RWPE2 (cell line): ENCODE results near the gene ZFAND3.

Source experiments
- ATAC-seq: fragments of 200-7000 bp; cut with Tn5 transposase; 3 replicates; pipeline ENCODE4 v1.9.1; 2021; ENCODE audit warnings: low read depth
- DNase-seq: peaks from one replicate; pipeline ENCODE4 v3.0.0-alpha.2; 2020; ENCODE audit warnings: low spot score
- H3K27ac ChIP-seq: fragments of 450-650 bp; 2 replicates; pipeline ENCODE4 v1.5.1; 2017; ENCODE audit warnings: mild to moderate bottlenecking; ENCODE audit not compliant: poor library complexity, severe bottlenecking
- H3K27me3 ChIP-seq: fragments of 250-450 bp; sonication (Bioruptor Pico); 2 replicates; pipeline ENCODE4 v1.5.1; 2021; ENCODE audit warnings: mild to moderate bottlenecking, moderate library complexity; ENCODE audit not compliant: insufficient read depth, poor library complexity, severe bottlenecking
- H3K36me3 ChIP-seq: fragments of 250-450 bp; sonication (Bioruptor Pico); 2 replicates; pipeline ENCODE4 v1.5.1; 2020; ENCODE audit warnings: low read depth, mild to moderate bottlenecking, moderate library complexity
- H3K4me1 ChIP-seq: fragments of 250-450 bp; sonication (Bioruptor Pico); 2 replicates; pipeline ENCODE4 v1.5.1; 2021; ENCODE audit warnings: mild to moderate bottlenecking, moderate library complexity; ENCODE audit not compliant: insufficient read depth, poor library complexity, severe bottlenecking
- H3K4me3 ChIP-seq: fragments of 250-450 bp; sonication (Bioruptor Pico); 2 replicates; pipeline ENCODE4 v1.5.1; 2021; ENCODE audit warnings: mild to moderate bottlenecking, moderate library complexity; ENCODE audit not compliant: severe bottlenecking
- H3K9me3 ChIP-seq: fragments of 250-450 bp; sonication (Bioruptor Pico); 2 replicates; pipeline ENCODE4 v1.5.1; 2021; ENCODE audit warnings: mild to moderate bottlenecking, moderate library complexity; ENCODE audit not compliant: severe bottlenecking
- TF ChIP-seq, protein P1 (sequence below): fragments of 450-650 bp; IDR thresholded peaks from one replicate; pipeline ENCODE4 v1.5.1; 2017; ENCODE audit warnings: mild to moderate bottlenecking, moderate library complexity; ENCODE audit not compliant: poor library complexity, severe bottlenecking

The ZFAND3 gene

DNA sequence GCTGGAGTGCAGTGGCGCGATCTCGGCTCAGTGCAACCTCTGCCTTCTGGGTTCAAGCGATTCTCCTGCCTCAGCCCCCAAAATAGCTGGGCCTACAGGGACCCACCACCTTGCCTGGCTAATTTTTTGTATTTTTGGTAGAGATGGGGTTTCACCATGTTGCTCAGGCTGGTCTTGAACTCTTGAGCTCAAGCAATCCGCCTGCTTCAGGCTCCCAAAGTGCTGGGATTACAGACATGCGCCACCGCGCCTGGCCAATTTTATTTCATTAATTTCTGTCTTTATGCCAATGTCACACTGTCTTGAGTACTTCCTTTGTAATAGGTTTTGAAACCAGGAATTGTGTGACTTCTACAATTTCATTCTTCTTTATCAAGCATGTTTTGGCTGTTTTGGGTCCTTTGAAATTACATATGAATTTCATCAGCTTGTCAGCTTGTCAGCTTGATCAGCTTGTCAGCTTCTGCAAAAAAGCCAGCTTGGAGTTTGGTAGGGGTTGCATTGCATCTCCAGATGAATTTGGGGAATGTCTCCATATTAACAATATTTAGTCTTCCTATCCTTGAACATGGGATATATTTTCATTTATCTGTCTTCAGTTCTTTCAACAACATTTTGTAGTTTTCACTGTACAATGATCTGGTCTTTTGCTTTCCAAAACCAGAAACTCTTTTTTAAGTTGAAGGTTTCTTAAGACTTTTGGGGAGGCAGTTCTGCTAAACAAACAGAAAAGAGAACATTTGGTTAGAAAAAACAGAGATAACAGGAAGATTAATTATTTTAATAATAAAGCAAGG lies 20.8 kb downstream of the ZFAND3 start:
- Histone ChIP-seq H3K36me3 (peaks cover 15% of the 10 kb centered on the region; the same call in 1 of the 2 replicates), H3K4me3 (no peak overlapping the region), H3K9me3 (no peaks in the 10 kb centered on the region), H3K4me1 (peaks cover 5% of the 10 kb centered on the region), H3K27me3 (no peaks in the 10 kb centered on the region), H3K27ac (no peak overlapping the region)
- ATAC-seq (no peak), DNase-seq (no peak)
- TF ChIP-seq, protein P1, sequence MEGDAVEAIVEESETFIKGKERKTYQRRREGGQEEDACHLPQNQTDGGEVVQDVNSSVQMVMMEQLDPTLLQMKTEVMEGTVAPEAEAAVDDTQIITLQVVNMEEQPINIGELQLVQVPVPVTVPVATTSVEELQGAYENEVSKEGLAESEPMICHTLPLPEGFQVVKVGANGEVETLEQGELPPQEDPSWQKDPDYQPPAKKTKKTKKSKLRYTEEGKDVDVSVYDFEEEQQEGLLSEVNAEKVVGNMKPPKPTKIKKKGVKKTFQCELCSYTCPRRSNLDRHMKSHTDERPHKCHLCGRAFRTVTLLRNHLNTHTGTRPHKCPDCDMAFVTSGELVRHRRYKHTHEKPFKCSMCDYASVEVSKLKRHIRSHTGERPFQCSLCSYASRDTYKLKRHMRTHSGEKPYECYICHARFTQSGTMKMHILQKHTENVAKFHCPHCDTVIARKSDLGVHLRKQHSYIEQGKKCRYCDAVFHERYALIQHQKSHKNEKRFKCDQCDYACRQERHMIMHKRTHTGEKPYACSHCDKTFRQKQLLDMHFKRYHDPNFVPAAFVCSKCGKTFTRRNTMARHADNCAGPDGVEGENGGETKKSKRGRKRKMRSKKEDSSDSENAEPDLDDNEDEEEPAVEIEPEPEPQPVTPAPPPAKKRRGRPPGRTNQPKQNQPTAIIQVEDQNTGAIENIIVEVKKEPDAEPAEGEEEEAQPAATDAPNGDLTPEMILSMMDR: no peak

GRCh38 chr6:37840940-37841300 lies 21.4 kb downstream of the ZFAND3 start:
- Histone ChIP-seq H3K9me3 (no peaks in the 10 kb centered on the region), H3K4me1 (peaks cover 11% of the 10 kb centered on the region), H3K36me3 (peaks cover 15% of the 10 kb centered on the region; the same call in 1 of the 2 replicates), H3K4me3 (no peak overlapping the region), H3K27me3 (no peaks in the 10 kb centered on the region), H3K27ac (no peak overlapping the region)
- DNase-seq: no peak
- ATAC-seq: no peak
- TF ChIP-seq, protein P1: no peak

DNA sequence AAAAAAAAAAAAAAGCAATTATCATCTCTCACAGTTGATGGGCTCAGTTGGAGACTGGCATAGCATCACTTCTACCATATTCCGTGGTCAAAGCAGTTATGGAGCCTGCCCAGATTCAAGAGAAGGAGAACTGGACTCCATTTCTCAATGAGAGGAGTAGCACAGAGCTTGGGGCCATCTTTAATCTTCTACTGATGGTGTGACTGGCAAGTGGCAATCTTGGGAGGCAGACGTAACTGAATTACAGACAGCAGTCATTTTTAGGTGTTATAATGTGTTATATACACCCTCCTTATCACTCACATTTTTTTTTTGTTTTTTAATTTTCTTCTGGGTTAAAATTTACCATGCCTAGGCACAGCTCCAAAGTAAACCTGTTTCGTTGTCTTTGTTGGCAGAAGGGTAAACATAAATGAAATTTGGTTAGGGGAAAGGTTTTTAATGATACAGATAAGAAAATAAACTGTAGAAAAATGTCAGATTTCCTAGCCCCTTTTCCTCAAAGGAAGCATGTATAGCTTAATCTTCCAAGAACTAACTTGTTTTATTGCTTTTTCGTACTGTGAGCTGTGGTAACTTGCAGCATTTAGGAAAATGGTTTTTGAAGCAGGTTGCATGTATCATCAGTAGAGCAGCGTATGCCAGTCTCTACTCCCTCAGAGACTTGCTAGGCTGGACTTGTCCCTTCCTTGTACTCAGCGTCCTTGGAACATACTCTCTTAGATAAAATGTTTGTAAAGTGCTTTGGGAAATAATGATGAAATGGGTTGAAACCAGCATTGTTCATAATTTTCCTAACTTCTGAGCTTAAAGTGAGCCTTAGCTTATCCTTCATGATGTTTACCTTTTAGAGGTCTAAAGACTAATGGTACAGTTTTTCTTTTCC lies 25.7 kb downstream of the ZFAND3 start:
- no peak overlapping the region for H3K27ac ChIP-seq
- TF ChIP-seq, protein P1: no peak
- H3K36me3 ChIP-seq: no peaks in the 10 kb centered on the region
- no peaks in the 10 kb centered on the region for H3K27me3 ChIP-seq
- peaks cover 13% of the 10 kb centered on the region for H3K4me1 ChIP-seq
- DNase-seq: no peak
- ATAC-seq: peak; percentile 61; the same call in 2 of the 3 replicates
- H3K9me3 ChIP-seq: no peaks in the 10 kb centered on the region
- no peak overlapping the region for H3K4me3 ChIP-seq

- Histone ChIP-seq H3K9me3 (no peaks in the 10 kb centered on the region), H3K36me3 (no peaks in the 10 kb centered on the region), H3K27ac (no peak overlapping the region), H3K4me1 (peaks cover 13% of the 10 kb centered on the region), H3K27me3 (no peaks in the 10 kb centered on the region), H3K4me3 (no peak overlapping the region)
- ATAC-seq: peak; percentile 67; the same call in 2 of the 3 replicates
- no peak for DNase-seq
- TF ChIP-seq, protein P1: no peak
These were observed 26.4 kb downstream of the ZFAND3 start for GRCh38 chr6:37845930-37846329.
